Measurements from ENCODE around the gene MBD4.
A peak's percentile ranks its signal among the peaks of the same experiment; 100 is the strongest.

DNA sequence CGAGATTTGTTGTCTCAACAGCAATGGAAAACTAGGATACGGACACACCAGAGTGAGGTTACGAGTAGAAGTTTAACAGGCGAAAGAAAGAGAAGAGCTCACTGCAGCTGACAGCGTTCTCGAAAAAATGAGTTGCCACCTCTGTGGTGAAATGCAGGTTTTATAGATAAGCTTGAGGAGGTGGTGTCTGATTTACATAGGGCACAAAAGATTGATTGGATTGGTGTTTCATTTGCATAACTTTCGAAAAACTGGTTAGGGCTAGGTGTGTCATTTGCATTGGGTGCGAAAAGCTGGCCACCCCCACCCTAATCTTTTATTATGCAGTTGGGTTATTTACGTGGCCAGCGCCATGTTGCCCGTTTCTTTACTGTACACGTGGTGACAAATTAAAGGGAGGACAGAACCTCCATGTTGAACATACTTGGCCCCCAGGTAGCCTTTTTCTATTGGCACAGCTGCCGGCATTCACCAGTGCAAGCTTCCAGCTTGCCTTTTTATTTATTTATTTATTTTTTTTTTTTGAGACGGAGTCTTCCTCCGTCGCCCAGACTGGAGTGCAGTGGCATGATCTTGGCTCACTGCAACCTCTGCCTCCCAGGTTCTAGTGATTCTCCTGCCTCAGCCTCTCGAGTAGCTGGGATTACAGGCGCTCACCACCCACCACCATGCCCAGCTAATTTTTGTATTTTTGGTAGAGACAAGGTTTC is 8.6 kb upstream of the MBD4 start:
- TF ChIP-seq RAD21 (IDR thresholded peaks at IDR 0.05; ENCODE audit: low read depth) (no peak), TCF12 (IDR thresholded peaks at IDR 0.05; ENCODE audit: low read depth) (no peak), CEBPB (IDR thresholded peaks at IDR 0.05) (no peak)
- TF ChIP-seq, protein P1, sequence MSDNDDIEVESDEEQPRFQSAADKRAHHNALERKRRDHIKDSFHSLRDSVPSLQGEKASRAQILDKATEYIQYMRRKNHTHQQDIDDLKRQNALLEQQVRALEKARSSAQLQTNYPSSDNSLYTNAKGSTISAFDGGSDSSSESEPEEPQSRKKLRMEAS (IDR thresholded peaks at IDR 0.05), result peak; percentile 89
